ENCODE measurements around the gene CTNNA3. TPM values are rescaled to one million over a fixed set of nuclear protein-coding genes. Genes with fewer than 3 reads are reported as not detected.

The CTNNA3 gene
- polyA plus RNA-seq, 1 experiment, result not detected

- POLR2A ChIA-PET, result no interaction called here
- H3K36me3 ChIP-seq (ENCODE audit: control insufficient read depth, insufficient read depth, low read length), result no peaks in the 10 kb centered on the region
- no peak for DNase-seq (ENCODE audit: low read depth)
- no peak for TF ChIP-seq CTCF (IDR thresholded peaks at IDR 0.05; ENCODE audit: insufficient read depth, low read depth, low read length)
- no peaks in the 10 kb centered on the region for H3K27me3 ChIP-seq (ENCODE audit: control insufficient read depth, insufficient read depth, low read length)
- H3K4me3 ChIP-seq (ENCODE audit: low read depth, low read length), result no peak overlapping the region
- CTCF ChIA-PET, result interaction anchor here (0.5 to 1.2 kb wide), 3 partner anchors 13 to 464 kb away, joined by 3 to 5 read pairs (median 3); no protein-coding TSS in a partner anchor
Measured at GRCh38 chr10:66792441-66792840, 903.6 kb downstream of the CTNNA3 start.

- CTCF ChIA-PET, result no interaction called here
- TF ChIP-seq CTCF (IDR thresholded peaks at IDR 0.05; ENCODE audit: insufficient read depth, low read depth, low read length), result no peak
- no peak for DNase-seq (ENCODE audit: low read depth)
- H3K4me3 ChIP-seq (ENCODE audit: low read depth, low read length), result no peak overlapping the region
- no peaks in the 10 kb centered on the region for H3K27me3 ChIP-seq (ENCODE audit: control insufficient read depth, insufficient read depth, low read length)
- H3K36me3 ChIP-seq (ENCODE audit: control insufficient read depth, insufficient read depth, low read length), result no peaks in the 10 kb centered on the region
- POLR2A ChIA-PET, result no interaction called here
Measured at GRCh38 chr10:66788178-66788987, 907.6 kb downstream of the CTNNA3 start.

- no peak overlapping the region for H3K4me3 ChIP-seq (ENCODE audit: low read depth, low read length)
- POLR2A ChIA-PET, result no interaction called here
- no peak for TF ChIP-seq CTCF (IDR thresholded peaks at IDR 0.05; ENCODE audit: insufficient read depth, low read depth, low read length)
- no peak for DNase-seq (ENCODE audit: low read depth)
- no peaks in the 10 kb centered on the region for H3K36me3 ChIP-seq (ENCODE audit: control insufficient read depth, insufficient read depth, low read length)
- no peaks in the 10 kb centered on the region for H3K27me3 ChIP-seq (ENCODE audit: control insufficient read depth, insufficient read depth, low read length)
- CTCF ChIA-PET, result no interaction called here
Measured at GRCh38 chr10:66786709-66787108, 909.3 kb downstream of the CTNNA3 start.

- no peak for TF ChIP-seq CTCF (IDR thresholded peaks at IDR 0.05; ENCODE audit: insufficient read depth, low read depth, low read length)
- Histone ChIP-seq H3K4me3 (ENCODE audit: low read depth, low read length) (no peak overlapping the region), H3K27me3 (ENCODE audit: control insufficient read depth, insufficient read depth, low read length) (no peaks in the 10 kb centered on the region), H3K36me3 (ENCODE audit: control insufficient read depth, insufficient read depth, low read length) (no peaks in the 10 kb centered on the region)
- POLR2A ChIA-PET, result interaction anchor here (0.5 kb wide), 1 partner anchor 109 kb away, joined by 6 read pairs; no protein-coding TSS in a partner anchor
- CTCF ChIA-PET, result no interaction called here
- no peak for DNase-seq (ENCODE audit: low read depth)
Measured at GRCh38 chr10:66784770-66785169, 911.2 kb downstream of the CTNNA3 start.

GRCh38 chr10:66783316-66783715, 912.7 kb downstream of the CTNNA3 start:
- Histone ChIP-seq H3K36me3 (ENCODE audit: control insufficient read depth, insufficient read depth, low read length) (no peaks in the 10 kb centered on the region), H3K4me3 (ENCODE audit: low read depth, low read length) (no peak overlapping the region), H3K27me3 (ENCODE audit: control insufficient read depth, insufficient read depth, low read length) (no peaks in the 10 kb centered on the region)
- no peak for DNase-seq (ENCODE audit: low read depth)
- ChIA-PET POLR2A (no interaction called here), CTCF (no interaction called here)
- no peak for TF ChIP-seq CTCF (IDR thresholded peaks at IDR 0.05; ENCODE audit: insufficient read depth, low read depth, low read length)

Measured in BJ (cell line).